H1 (cell line): ENCODE measurements around the gene SLC12A7. TPM values are rescaled to one million over a fixed set of nuclear protein-coding genes. Genes with fewer than 3 reads are reported as not detected.

Source experiments
- GTF2F1 ChIP-seq: IDR thresholded peaks from 2 replicates; pipeline ENCODE4 v1.6.1; 2012; ENCODE audit warnings: low read depth, low read length, improper control_type of control experiment, borderline replicate concordance
- MAX ChIP-seq: IDR thresholded peaks from 2 replicates; pipeline ENCODE4 v1.6.1; 2012; ENCODE audit warnings: inconsistent platforms
- NANOG ChIP-seq: IDR thresholded peaks from 2 replicates; pipeline ENCODE4 v1.6.1; 2011; ENCODE audit warnings: low read length, low read depth, mild to moderate bottlenecking, inconsistent platforms; ENCODE audit not compliant: insufficient read depth, poor library complexity, severe bottlenecking
- polyA plus RNA-seq, 7 experiments: library from polyadenylated mRNA; depleted of rRNA in 3 of 7; stranded (reverse) in 5 of 7; unstranded in 2 of 7; fragments of >200 nt in 5 of 7; fragments of 200-250 nt in 2 of 7; gene quantifications; 1 replicate in 5 of 7; 2 replicates in 1 of 7; 4 replicates in 1 of 7; pipeline versions ENCODE4 v1.2.1 to v1.2.3, GENCODE V29; 2011 to 2013; ENCODE audit warnings: missing spikeins in 2 of 7, mixed read lengths in 2 of 7
- total RNA-seq: library from RNA; stranded (reverse); fragmentation: NEBNext Ultra II Directional; extraction: Animal tissue kit (Norgen Biotek cat#: 25700); gene quantifications from 2 replicates; pipeline ENCODE4 v1.2.1, GENCODE V29; 2021

SLC12A7 gene
- total and polyA plus RNA-seq, 2 of the 8 experiments (the other 6 are each of a cell fraction or from before 2014, with no cell fraction given), result 23.5 to 39.7 TPM

- TF ChIP-seq MAX (no peak), NANOG (no peak), GTF2F1 (no peak)
- TF ChIP-seq, all 59 proteins: peak for 0
Measured at GRCh38 chr5:1103093-1103492, 8.8 kb downstream of the SLC12A7 start (continued).
